Effector memory CD8-positive, alpha-beta T cell (primary cell): Measurements from ENCODE around the gene NEGR1.

Experiments used
- ATAC-seq: fragments of 150-1000 bp; cut with Tn5 transposase; replicated peaks from 2 replicates; pipeline ENCODE4 v1.10.0; 2021; ENCODE audit warnings: mild to moderate bottlenecking, moderate library complexity
- DNase-seq, 3 experiments: peaks; one replicate each; pipeline ENCODE4 v3.0.0; 2021
- H3K27ac Mint-ChIP-seq, 2 donors: one replicate each; pipeline ENCODE4 v1.8.0; 2022; ENCODE audit warnings: mild to moderate bottlenecking in 2 of 2, mixed read lengths in 2 of 2, moderate library complexity in 2 of 2
- H3K27me3 Mint-ChIP-seq, 2 donors: one replicate each; pipeline ENCODE4 v1.8.0; 2022; ENCODE audit warnings: mixed read lengths in 2 of 2
- H3K36me3 Mint-ChIP-seq: one replicate; pipeline ENCODE4 v1.8.0; 2022; ENCODE audit warnings: mild to moderate bottlenecking, moderate library complexity, mixed read lengths; ENCODE audit not compliant: insufficient read depth
- H3K4me1 Mint-ChIP-seq, 2 donors: one replicate each; pipeline ENCODE4 v1.8.0; 2022; ENCODE audit warnings: low read depth in 2 of 2, mixed read lengths in 2 of 2
- H3K4me3 Mint-ChIP-seq, 2 donors: one replicate each; pipeline ENCODE4 v1.8.0; 2022; ENCODE audit warnings: mild to moderate bottlenecking in 2 of 2, mixed read lengths in 2 of 2, moderate library complexity in 2 of 2
- H3K9me3 Mint-ChIP-seq, 2 donors: one replicate each; pipeline ENCODE4 v1.8.0; 2022; ENCODE audit warnings: mixed read lengths in 2 of 2

NEGR1 gene

GRCh38 chr1:71986160-71986559, 296.2 kb downstream of the NEGR1 start:
- peaks cover 18 to 25% of the 10 kb centered on the region in 2 donors for H3K9me3 Mint-ChIP-seq
- H3K27me3 Mint-ChIP-seq: no peaks in the 10 kb centered on the region
- DNase-seq: no peak
- H3K27ac Mint-ChIP-seq: no peak overlapping the region
- no peak overlapping the region for H3K4me3 Mint-ChIP-seq
- ATAC-seq: no peak
- no peaks in the 10 kb centered on the region for H3K4me1 Mint-ChIP-seq
- peaks cover 3% of the 10 kb centered on the region for H3K36me3 Mint-ChIP-seq

- H3K36me3 Mint-ChIP-seq: no peaks in the 10 kb centered on the region
- H3K27me3 Mint-ChIP-seq: no peaks in the 10 kb centered on the region
- ATAC-seq (no peak), DNase-seq (no peak)
- no peaks in the 10 kb centered on the region for H3K4me1 Mint-ChIP-seq
- no peak overlapping the region for H3K4me3 Mint-ChIP-seq
- peaks cover 12 to 18% of the 10 kb centered on the region in 2 donors for H3K9me3 Mint-ChIP-seq
- no peak overlapping the region for H3K27ac Mint-ChIP-seq
Observed at GRCh38 chr1:71980556-71980955, 301.8 kb downstream of the NEGR1 start.

DNA sequence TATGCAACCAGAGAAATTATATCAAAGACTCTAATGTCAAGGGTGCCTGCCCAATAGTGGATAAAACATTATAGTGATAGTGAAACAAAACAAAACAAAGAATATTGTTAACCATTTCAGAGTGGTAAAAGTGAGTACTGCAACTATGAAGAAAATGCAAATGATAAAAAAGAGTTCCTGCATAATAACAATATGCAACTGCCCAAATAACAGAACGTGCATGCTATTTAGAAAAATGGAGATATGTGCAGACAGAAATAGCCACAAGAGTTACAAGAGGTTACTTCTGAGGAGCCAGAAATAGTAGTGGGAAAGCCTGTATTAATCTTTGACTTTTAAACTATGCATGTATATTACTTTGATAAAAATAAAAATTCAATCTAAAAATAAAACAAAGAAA, 302.5 kb downstream of the NEGR1 start:
- no peaks in the 10 kb centered on the region for H3K36me3 Mint-ChIP-seq

DNA sequence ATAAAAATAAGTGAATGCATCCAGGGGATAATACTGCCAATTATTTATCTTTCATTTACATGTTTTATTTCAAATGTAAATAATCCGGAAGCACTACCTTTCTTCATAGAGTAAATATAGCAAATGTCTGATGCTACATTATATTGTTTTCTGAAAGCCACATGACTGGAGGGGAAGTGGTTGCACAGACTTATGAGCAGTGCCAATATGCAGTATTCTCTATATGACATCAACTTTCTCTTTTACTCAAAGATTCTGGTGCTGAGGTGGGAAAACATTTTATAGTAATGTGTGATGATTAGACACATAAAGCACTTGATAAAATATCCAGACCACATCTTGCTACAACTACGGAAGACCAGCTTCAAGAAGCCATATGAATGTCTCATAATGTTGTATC, 314.7 kb downstream of the NEGR1 start:
- ATAC-seq (no peak), DNase-seq (no peak)
- no peaks in the 10 kb centered on the region for H3K36me3 Mint-ChIP-seq
- peaks cover 5 to 7% of the 10 kb centered on the region in 2 donors for H3K9me3 Mint-ChIP-seq
- no peak overlapping the region for H3K27ac Mint-ChIP-seq
- no peaks in the 10 kb centered on the region for H3K4me1 Mint-ChIP-seq
- no peak overlapping the region for H3K4me3 Mint-ChIP-seq
- no peaks in the 10 kb centered on the region for H3K27me3 Mint-ChIP-seq

More for the DNA sequence above, 302.5 kb downstream of the NEGR1 start:
- no peak for ATAC-seq
- H3K9me3 Mint-ChIP-seq: peaks cover 12 to 18% of the 10 kb centered on the region in 2 donors
- DNase-seq: no peak
- H3K27me3 Mint-ChIP-seq: no peaks in the 10 kb centered on the region
- H3K27ac Mint-ChIP-seq: no peak overlapping the region
- no peaks in the 10 kb centered on the region for H3K4me1 Mint-ChIP-seq
- H3K4me3 Mint-ChIP-seq: no peak overlapping the region

DNA sequence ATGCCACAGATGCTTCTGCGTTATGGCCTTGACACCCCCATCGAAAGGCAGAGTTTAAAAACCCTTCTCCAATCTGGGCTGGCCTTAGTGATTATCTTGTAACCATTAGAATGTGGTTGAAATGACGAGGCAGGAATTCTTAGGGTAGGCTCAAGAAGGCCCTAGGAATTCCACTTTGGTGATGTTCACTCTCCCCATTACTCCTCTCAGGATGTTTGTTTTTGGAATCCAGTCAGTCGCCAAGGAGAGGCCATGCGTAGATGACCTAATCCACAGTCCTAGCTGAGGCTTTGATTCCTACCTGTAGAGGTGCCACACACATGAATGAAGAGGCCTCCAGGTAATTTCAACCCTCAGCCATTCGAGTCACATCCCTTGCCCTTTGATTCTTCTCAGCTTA, 318.2 kb downstream of the NEGR1 start:
- H3K4me3 Mint-ChIP-seq: no peak overlapping the region
- no peak for DNase-seq
- no peaks in the 10 kb centered on the region for H3K4me1 Mint-ChIP-seq
- H3K9me3 Mint-ChIP-seq: peaks cover 2 to 5% of the 10 kb centered on the region in 2 donors
- no peaks in the 10 kb centered on the region for H3K36me3 Mint-ChIP-seq
- H3K27ac Mint-ChIP-seq: no peak overlapping the region
- ATAC-seq: no peak
- no peaks in the 10 kb centered on the region for H3K27me3 Mint-ChIP-seq

- no peaks in the 10 kb centered on the region for H3K36me3 Mint-ChIP-seq
- DNase-seq: no peak
- H3K27me3 Mint-ChIP-seq: no peaks in the 10 kb centered on the region
- H3K27ac Mint-ChIP-seq: no peak overlapping the region
- no peaks in the 10 kb centered on the region for H3K4me1 Mint-ChIP-seq
- no peak for ATAC-seq
- peaks cover 5 to 19% of the 10 kb centered on the region in 2 donors for H3K9me3 Mint-ChIP-seq
- H3K4me3 Mint-ChIP-seq: no peak overlapping the region
Observed at GRCh38 chr1:71956613-71957285, 325.6 kb downstream of the NEGR1 start.

GRCh38 chr1:71950579-71950978, 331.8 kb downstream of the NEGR1 start:
- H3K4me3 Mint-ChIP-seq: no peak overlapping the region
- H3K27me3 Mint-ChIP-seq: no peaks in the 10 kb centered on the region
- no peak for ATAC-seq

GRCh38 chr1:71949681-71950080, 332.7 kb downstream of the NEGR1 start:
- no peak for DNase-seq
- no peaks in the 10 kb centered on the region for H3K4me1 Mint-ChIP-seq
- H3K4me3 Mint-ChIP-seq: no peak overlapping the region
- ATAC-seq: no peak
- H3K9me3 Mint-ChIP-seq: peaks cover 7 to 14% of the 10 kb centered on the region in 2 donors
- H3K27me3 Mint-ChIP-seq: no peaks in the 10 kb centered on the region
- H3K36me3 Mint-ChIP-seq: no peaks in the 10 kb centered on the region
- H3K27ac Mint-ChIP-seq: no peak overlapping the region

More at GRCh38 chr1:71950579-71950978, 331.8 kb downstream of the NEGR1 start:
- Mint-ChIP-seq H3K27ac (no peak overlapping the region), H3K4me1 (no peaks in the 10 kb centered on the region), H3K9me3 (peaks cover 7 to 14% of the 10 kb centered on the region in 2 donors), H3K36me3 (no peaks in the 10 kb centered on the region)
- DNase-seq: no peak

DNA sequence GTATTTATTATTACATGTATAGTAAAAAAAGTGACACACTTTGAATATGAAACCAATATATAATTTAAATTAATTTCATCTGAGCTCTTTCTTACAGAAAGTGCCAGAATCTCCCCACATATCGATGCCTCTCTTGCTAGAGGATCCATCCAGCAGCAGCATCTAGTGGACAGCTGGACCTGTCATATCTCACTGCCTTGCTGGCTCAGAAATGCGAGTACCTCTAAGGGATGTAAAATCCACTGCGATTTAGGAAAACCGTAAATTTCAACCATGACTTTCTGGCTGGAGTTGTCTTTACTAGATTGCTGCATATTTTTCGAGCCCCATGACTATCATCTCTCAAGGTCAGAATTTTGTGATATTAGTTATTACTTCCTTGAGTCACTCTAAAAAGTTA, 333.8 kb downstream of the NEGR1 start:
- peaks cover 5 to 7% of the 10 kb centered on the region in 2 donors for H3K9me3 Mint-ChIP-seq
- no peaks in the 10 kb centered on the region for H3K27me3 Mint-ChIP-seq

DNA sequence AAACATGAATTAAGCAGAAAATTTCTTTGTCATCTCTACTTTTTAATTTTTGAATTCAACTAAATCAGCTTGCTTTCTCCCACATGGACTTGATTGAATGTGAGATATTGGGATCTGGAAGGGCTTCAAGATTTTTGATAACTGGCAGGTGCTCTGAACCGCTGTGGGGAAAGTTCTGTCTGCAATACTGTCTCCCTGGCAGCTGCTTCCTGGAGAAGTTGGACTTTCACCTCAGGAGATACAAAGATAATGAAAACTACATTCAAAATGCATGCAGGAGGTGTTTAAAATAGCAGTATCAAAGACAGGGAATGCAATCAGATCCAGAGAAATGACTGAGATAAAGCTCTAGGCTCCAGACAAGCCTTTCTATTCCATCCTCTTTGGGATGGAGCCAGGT, 338.3 kb downstream of the NEGR1 start:
- Mint-ChIP-seq H3K9me3 (peaks cover 0 to 5% of the 10 kb centered on the region in 2 donors), H3K27me3 (no peaks in the 10 kb centered on the region), H3K36me3 (no peaks in the 10 kb centered on the region), H3K4me1 (no peaks in the 10 kb centered on the region), H3K4me3 (no peak overlapping the region), H3K27ac (no peak overlapping the region)
- DNase-seq (no peak), ATAC-seq (no peak)

More for the DNA sequence above, 333.8 kb downstream of the NEGR1 start:
- Mint-ChIP-seq H3K4me1 (no peaks in the 10 kb centered on the region), H3K36me3 (no peaks in the 10 kb centered on the region), H3K27ac (no peak overlapping the region), H3K4me3 (no peak overlapping the region)
- ATAC-seq (no peak), DNase-seq (no peak)

- Mint-ChIP-seq H3K4me1 (no peaks in the 10 kb centered on the region), H3K9me3 (peaks cover 4 to 18% of the 10 kb centered on the region in 2 donors), H3K4me3 (no peak overlapping the region), H3K36me3 (no peaks in the 10 kb centered on the region), H3K27ac (no peak overlapping the region), H3K27me3 (no peaks in the 10 kb centered on the region)
- DNase-seq (no peak), ATAC-seq (no peak)
Observed at GRCh38 chr1:71940261-71940660, 342.1 kb downstream of the NEGR1 start.

GRCh38 chr1:71930511-71930910, 351.8 kb downstream of the NEGR1 start:
- H3K36me3 Mint-ChIP-seq: no peaks in the 10 kb centered on the region
- H3K27me3 Mint-ChIP-seq: no peaks in the 10 kb centered on the region
- H3K9me3 Mint-ChIP-seq: peaks cover 0 to 8% of the 10 kb centered on the region in 2 donors
- ATAC-seq (no peak), DNase-seq (no peak)
- H3K27ac Mint-ChIP-seq: no peak overlapping the region
- H3K4me1 Mint-ChIP-seq: no peaks in the 10 kb centered on the region
- H3K4me3 Mint-ChIP-seq: no peak overlapping the region

GRCh38 chr1:71921935-71922559, 360.3 kb downstream of the NEGR1 start:
- Mint-ChIP-seq H3K27ac (no peak overlapping the region), H3K4me1 (no peaks in the 10 kb centered on the region), H3K4me3 (no peak overlapping the region), H3K27me3 (no peaks in the 10 kb centered on the region), H3K9me3 (peaks cover 15 to 20% of the 10 kb centered on the region in 2 donors), H3K36me3 (no peaks in the 10 kb centered on the region)
- DNase-seq (no peak), ATAC-seq (no peak)

- Mint-ChIP-seq H3K36me3 (no peaks in the 10 kb centered on the region), H3K4me1 (no peaks in the 10 kb centered on the region)
- no peak for ATAC-seq
Observed at GRCh38 chr1:71921204-71921603, 361.1 kb downstream of the NEGR1 start.

More at GRCh38 chr1:71921204-71921603, 361.1 kb downstream of the NEGR1 start:
- H3K27me3 Mint-ChIP-seq: no peaks in the 10 kb centered on the region
- H3K27ac Mint-ChIP-seq: no peak overlapping the region
- no peak overlapping the region for H3K4me3 Mint-ChIP-seq
- peaks cover 16 to 25% of the 10 kb centered on the region in 2 donors for H3K9me3 Mint-ChIP-seq
- no peak for DNase-seq
